Mesodermal cell (in vitro differentiated cells): ENCODE data around the gene MTOR.

ENCODE experiments used
- H3K27ac ChIP-seq: 2 replicates; pipeline ENCODE4 v1.7.0; 2013; ENCODE audit warnings: mild to moderate bottlenecking, low read depth, low read length, moderate library complexity; ENCODE audit not compliant: severe bottlenecking
- H3K36me3 ChIP-seq: 2 replicates; pipeline ENCODE4 v1.7.1; 2013; ENCODE audit warnings: mild to moderate bottlenecking, low read length, moderate library complexity; ENCODE audit not compliant: control insufficient read depth, insufficient read depth
- H3K4me1 ChIP-seq: one replicate; pipeline ENCODE4 v1.7.1; 2013; ENCODE audit warnings: mild to moderate bottlenecking, low read length; ENCODE audit not compliant: insufficient read depth, control insufficient read depth, poor library complexity, severe bottlenecking
- H3K4me3 ChIP-seq: 2 replicates; pipeline ENCODE4 v1.7.0; 2013; ENCODE audit warnings: low read length, control low read depth, mild to moderate bottlenecking; ENCODE audit not compliant: insufficient read depth, poor library complexity, severe bottlenecking; ENCODE audit errors: extremely low read depth
- H3K9me3 ChIP-seq: 2 replicates; pipeline ENCODE4 v1.7.1; 2013; ENCODE audit warnings: mild to moderate bottlenecking, low read length, moderate library complexity; ENCODE audit not compliant: control insufficient read depth
- WGBS, 2 experiments: methylation state at CpG; one replicate each; pipeline ENCODE4 v1.1.5; 2013; ENCODE audit warnings: missing lambda C conversion rate in 2 of 2; ENCODE audit not compliant: insufficient coverage in 2 of 2; 5-methylcytosine and 5-hydroxymethylcytosine counted together

The MTOR gene

DNA sequence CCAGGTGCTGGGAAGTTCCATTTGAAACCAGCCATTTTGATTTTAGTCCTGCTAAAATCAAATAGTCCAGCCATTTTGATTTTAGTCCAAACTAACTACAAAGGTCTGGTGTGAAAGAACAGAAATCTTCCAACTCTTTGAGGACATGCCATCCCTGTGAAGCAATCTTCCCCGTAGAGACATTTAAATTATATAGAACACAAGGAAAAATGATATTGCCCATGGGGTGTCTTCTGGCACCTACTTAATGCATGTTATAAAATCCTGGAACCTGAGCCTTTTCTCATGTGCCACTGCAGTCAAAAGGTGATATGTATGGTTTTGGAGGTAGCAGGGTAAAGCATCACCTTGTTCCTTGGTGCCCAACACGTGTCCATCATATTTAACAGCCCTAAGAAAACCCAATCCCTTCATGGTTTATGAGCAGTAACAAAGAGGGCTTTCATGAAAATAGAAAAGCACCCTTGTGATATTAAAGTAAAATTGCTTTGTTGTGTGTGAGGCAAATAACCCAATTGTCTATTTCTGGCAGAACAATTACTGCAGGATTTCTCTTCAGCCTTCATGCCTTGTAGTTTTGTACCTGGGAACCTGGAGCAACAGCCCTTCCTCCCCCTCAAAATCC is 46.9 kb downstream of the MTOR start:
- Histone ChIP-seq H3K4me1 (no peaks in the 10 kb centered on the region), H3K36me3 (peaks cover 92% of the 10 kb centered on the region), H3K4me3 (no peak overlapping the region), H3K27ac (no peak overlapping the region), H3K9me3 (no peaks in the 10 kb centered on the region)
- WGBS, 2 experiments: no CpG with 5 or more reads among the region's 2 CpGs

DNA sequence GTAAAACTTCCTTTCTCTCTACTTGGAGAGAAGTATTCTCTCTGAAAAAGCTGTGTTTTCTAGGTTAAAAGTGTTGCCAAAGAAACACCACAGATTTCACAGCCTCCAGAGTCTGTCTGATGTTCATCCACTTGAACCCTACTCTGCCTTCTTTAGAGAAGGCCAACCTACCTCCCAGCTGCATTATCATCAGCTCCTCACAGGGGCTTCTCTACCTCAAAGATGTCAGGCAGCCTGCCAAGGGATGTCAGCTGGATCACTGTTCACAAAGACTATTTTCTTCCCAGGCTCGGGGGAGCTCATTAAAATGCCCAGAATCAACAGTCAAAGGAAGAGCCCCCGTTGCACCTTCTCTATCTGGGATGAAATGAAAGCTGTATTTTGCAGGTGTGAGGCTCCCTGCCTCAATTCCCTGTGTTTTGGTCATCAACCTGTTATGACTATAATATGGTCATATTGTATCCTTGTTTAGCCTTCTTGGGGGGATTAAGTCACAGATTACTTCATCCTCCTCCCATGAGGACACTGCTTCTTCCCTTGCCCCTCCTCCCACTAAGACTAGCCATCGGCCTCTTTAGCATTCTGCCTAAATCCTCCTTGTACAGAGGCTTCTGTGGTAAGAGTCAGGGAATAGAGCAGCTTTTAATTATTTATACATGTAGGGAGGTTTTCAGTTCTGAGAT is 47.5 kb downstream of the MTOR start:
- no peak overlapping the region for H3K27ac ChIP-seq
- 93 to 100% methylated on average over 1 to 2 of the region's 3 CpGs for WGBS, 2 experiments

DNA sequence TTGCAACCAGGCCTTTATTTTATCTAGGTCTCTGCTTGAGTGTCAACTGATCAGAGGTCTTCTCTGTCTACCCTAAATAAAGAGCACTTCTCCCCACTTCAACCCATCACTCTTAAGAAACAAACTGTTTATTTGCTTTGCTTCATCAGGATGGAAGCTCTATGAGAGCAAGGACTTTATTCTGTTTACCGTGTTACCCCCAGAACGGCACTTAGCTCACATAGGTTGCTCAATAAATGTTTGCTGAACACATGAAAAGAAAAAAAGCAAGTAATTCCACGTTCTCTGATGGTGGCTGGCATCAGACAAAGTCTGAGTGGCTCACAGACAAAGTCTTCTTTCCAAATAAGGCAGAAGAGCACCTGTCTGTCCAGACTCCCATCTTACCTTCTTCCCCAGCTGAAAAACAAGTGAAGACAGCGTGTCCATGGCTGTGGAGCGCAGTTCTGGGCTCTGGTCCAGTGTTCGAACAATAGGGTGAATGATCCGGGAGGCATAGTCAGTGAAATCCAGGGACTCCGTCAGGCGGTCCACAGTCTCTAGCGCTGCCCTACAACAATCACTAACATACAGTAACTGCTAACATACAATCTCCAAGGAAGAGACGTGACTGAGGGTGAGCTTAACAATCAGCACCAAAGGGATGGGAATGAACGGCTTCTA is 50.3 kb downstream of the MTOR start:
- Histone ChIP-seq H3K9me3 (no peaks in the 10 kb centered on the region), H3K27ac (no peak overlapping the region), H3K4me3 (no peak overlapping the region), H3K36me3 (peaks cover 93% of the 10 kb centered on the region), H3K4me1 (no peaks in the 10 kb centered on the region)
- WGBS, 2 experiments: 93 to 98% methylated on average over 9 to 10 of the region's 12 CpGs

More for the DNA sequence above, 47.5 kb downstream of the MTOR start:
- Histone ChIP-seq H3K4me1 (no peaks in the 10 kb centered on the region), H3K9me3 (no peaks in the 10 kb centered on the region), H3K36me3 (peaks cover 94% of the 10 kb centered on the region), H3K4me3 (no peak overlapping the region)

DNA sequence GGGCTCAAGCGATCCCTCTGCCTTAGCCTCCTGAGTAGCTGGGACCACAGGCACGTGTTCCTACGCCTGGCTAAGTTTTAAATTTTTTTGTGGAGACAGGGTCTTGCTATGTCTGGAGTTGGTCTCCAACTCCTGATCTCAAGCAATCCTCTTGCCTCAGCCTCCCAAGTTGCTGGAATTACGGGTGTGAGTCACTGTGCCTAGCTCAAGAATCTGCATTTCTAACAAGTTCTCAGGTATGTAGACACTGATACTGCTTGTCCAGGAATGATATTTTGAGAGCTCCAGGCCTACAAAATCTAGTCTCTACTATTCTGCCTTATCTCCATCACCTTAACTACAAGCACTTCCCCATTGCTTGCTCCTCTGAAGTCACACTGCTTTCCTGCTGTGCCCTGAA is 50.9 kb downstream of the MTOR start:
- Histone ChIP-seq H3K9me3 (no peaks in the 10 kb centered on the region), H3K27ac (no peak overlapping the region), H3K4me3 (no peak overlapping the region), H3K4me1 (no peaks in the 10 kb centered on the region), H3K36me3 (peaks cover 95% of the 10 kb centered on the region)
- 89 to 100% methylated on average over 4 of the region's 4 CpGs for WGBS, 2 experiments

DNA sequence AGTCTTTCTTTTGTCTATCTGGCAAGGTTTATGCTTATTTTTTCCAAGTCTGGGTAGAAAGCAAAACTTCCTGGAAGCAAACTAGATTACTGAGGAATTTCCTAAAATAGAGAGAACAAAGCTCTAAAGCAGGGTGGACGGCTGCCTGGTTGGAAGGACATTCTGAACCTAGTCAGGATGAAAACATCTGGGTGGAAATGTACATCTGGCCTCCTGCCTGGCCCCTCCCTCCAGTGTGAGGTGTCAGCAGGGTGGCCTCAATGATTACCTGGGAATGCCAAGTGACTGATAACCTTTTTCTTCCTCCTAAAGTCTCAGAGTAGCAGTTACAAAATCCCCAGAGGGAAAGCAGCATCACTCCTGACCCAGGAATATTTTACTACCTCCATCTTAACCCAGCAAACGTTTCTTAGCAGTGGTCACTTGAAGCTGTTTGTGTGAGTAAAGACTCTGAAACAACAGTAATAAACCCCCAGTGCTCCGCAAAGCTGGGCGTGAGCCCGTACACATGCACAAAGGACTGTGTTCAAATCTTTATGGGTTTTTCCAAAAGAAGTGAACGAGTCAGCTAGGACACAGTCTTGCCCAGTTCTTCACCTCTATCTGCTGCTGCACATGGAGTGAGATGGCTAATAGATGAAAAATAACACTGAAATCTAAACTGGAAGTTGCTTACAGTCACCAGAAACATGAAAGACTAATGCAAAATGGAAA is 54.3 kb downstream of the MTOR start:
- Histone ChIP-seq H3K36me3 (peaks cover 96% of the 10 kb centered on the region), H3K4me1 (no peaks in the 10 kb centered on the region), H3K27ac (no peak overlapping the region), H3K4me3 (no peak overlapping the region), H3K9me3 (no peaks in the 10 kb centered on the region)
- WGBS, 2 experiments: 95 to 96% methylated on average over 4 to 5 of the region's 6 CpGs

DNA sequence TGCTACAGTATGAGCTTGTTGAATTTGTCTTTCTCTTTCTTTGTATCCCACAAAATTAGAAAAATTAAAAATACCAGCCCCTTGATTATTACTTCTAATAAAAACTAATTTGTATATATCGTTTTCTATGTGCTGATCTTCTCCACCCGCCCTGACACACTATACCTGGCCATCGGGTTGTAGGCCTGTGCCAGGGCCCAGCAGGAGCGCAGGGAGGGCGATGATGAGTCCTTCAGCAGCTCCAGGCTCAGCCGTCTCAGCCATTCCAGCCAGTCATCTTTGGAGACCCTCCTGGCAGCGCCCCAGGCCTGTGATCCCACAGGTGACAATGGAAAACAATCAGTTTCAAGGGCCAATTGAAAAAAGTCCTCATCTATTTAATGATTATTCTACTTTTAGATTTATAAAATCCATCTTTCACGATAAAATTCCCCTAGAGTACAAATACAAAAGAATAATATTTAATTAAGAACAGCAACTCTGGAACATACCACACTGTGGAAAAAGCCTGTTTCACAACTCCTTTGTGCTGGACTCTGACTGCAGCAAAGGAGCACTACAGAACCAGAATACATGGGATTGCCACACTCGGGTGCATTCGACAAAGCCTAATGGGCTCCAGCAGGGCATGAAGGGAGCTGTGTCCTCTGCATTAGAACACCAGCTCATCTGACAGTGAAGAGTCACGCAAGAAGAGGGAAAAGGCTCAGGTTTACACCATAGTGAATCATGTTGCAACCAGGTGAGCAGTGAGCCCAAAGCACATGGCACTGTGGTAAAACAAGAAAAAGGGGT is 57.8 kb downstream of the MTOR start:
- H3K4me3 ChIP-seq: no peak overlapping the region
- peaks cover 70% of the 10 kb centered on the region for H3K36me3 ChIP-seq
- H3K4me1 ChIP-seq: no peaks in the 10 kb centered on the region
- WGBS, 2 experiments: 93 to 95% methylated on average over 8 of the region's 11 CpGs
- H3K27ac ChIP-seq: no peak overlapping the region
- H3K9me3 ChIP-seq: no peaks in the 10 kb centered on the region

DNA sequence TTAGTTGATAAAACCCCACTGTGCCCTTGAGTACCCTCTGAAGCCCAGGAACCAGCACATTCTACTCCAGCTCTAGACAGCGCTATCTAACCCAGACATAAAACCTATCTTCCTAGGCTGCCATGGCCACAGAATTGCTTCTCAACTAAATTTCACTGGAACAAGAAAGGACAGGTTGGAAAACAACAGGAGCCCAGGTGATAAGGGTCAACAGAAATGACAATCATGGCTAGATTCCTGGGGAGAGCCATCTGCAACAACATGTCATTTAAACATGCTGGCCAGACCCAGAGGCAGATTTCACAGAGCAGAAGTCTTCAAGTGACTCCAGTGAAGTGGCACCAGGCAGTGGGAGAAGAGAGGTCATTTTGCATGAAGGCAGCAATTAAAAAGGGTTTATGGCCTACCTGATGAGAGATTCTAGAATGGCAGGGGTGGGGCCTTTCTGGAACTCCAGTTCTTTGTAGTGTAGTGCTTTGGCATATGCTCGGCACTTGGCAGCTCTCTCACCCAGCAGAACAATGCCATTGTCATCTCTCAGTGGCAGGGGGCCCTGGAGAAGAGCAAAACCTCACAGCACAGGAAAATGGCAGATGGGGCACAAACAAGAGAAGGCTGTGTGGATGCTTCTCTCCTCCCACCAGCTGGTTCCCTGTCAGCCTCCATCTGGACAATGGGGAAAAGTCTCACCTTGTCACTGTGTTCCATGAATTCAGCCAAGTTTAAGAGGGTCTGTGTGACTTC is 63.3 kb downstream of the MTOR start:
- H3K27ac ChIP-seq: no peak overlapping the region
- H3K4me3 ChIP-seq: no peak overlapping the region
- WGBS, 2 experiments: 92 to 100% methylated on average over 1 to 2 of the region's 2 CpGs

DNA sequence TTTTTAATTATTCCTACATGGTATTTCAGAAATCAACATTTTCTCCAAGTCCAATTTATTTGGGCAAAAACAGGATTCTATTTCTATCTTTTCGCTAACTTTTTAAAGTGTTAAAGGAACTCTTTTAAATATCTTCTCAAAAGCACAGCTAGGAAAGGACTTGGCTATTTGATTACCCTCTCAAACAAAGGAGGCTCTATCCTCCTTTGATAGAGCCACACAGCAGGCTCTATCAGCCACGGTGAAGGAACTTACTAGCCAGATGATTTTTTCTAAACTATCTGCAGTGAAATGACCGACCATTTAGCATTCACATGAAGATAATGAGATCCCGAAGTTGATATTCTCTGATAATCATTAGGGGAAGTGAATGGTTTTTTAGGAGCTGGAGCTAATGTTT is 64.1 kb downstream of the MTOR start:
- Histone ChIP-seq H3K9me3 (no peaks in the 10 kb centered on the region), H3K4me3 (no peak overlapping the region), H3K27ac (no peak overlapping the region), H3K4me1 (no peaks in the 10 kb centered on the region), H3K36me3 (peaks cover 55% of the 10 kb centered on the region)
- WGBS, 2 experiments: 20 to 100% methylated on average over 1 to 2 of the region's 4 CpGs

More for the DNA sequence above, 63.3 kb downstream of the MTOR start:
- no peaks in the 10 kb centered on the region for H3K4me1 ChIP-seq
- no peaks in the 10 kb centered on the region for H3K9me3 ChIP-seq
- peaks cover 55% of the 10 kb centered on the region for H3K36me3 ChIP-seq

DNA sequence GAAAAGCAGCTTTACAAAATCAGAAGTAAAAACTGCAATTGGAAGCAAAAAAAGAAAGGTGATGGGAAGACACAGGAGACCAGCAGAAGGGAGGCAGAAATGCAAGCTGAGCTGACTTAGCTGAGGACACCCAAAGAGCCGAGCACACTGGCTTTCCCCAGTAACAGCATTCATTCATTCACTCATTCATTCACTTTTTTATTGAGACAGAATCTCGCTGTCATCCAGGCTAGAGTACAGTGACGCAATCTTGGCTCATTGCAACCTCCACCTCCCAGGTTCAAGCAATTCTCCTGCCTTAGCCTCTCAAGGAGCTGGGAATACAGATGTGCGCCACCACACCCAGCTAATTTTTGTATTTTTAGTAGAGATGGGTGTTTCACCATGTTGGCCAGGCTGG is 65.0 kb downstream of the MTOR start:
- 89 to 100% methylated on average over 2 to 3 of the region's 4 CpGs for WGBS, 2 experiments
- Histone ChIP-seq H3K9me3 (no peaks in the 10 kb centered on the region), H3K4me1 (no peaks in the 10 kb centered on the region), H3K4me3 (no peak overlapping the region), H3K36me3 (peaks cover 58% of the 10 kb centered on the region), H3K27ac (no peak overlapping the region)
